MM.1S (cell line): ENCODE data around the gene PSMC3.
A peak's percentile ranks its signal among the peaks of the same experiment; 100 is the strongest.
"Not testable (repeated sequence)": the region's sequence is repeated elsewhere in the genome, so short reads cannot be mapped to it uniquely, and the experiment has no call there.

Source experiments
- DNase-seq: peaks from one replicate; pipeline ENCODE4 v3.0.0-alpha.2; 2015
- H2AFZ ChIP-seq: fragments of 300-600 bp; sonication (generic); 2 replicates; pipeline ENCODE4 v1.6.0; 2016; ENCODE audit warnings: antibody characterized with exemption, low read length
- H3F3A ChIP-seq: fragments of 300-600 bp; sonication (generic); 2 replicates; pipeline ENCODE4 v1.6.1; 2016; ENCODE audit warnings: mild to moderate bottlenecking, antibody characterized with exemption, low read length, moderate library complexity, mixed read lengths; ENCODE audit not compliant: insufficient read depth
- H3K27ac ChIP-seq: fragments of 300-600 bp; sonication (generic); 2 replicates; pipeline ENCODE4 v1.5.1; 2016; ENCODE audit warnings: mild to moderate bottlenecking, low read length
- H3K27me3 ChIP-seq: fragments of 300-600 bp; sonication (generic); replicated peaks from 2 replicates; pipeline ENCODE4 v1.6.0; 2016; ENCODE audit warnings: low read length; ENCODE audit not compliant: insufficient read depth
- H3K36me3 ChIP-seq: fragments of 300-600 bp; sonication (generic); replicated peaks from 2 replicates; pipeline ENCODE4 v1.6.1; 2016; ENCODE audit warnings: mild to moderate bottlenecking, low read length, mixed read lengths; ENCODE audit not compliant: insufficient read depth
- H3K4me1 ChIP-seq: fragments of 300-600 bp; sonication (generic); 2 replicates; pipeline ENCODE4 v1.6.1; 2016; ENCODE audit warnings: low read length, mixed read lengths
- H3K4me2 ChIP-seq: fragments of 300-600 bp; sonication (generic); 2 replicates; pipeline ENCODE4 v1.6.0; 2016; ENCODE audit warnings: low read depth, low read length
- H3K4me3 ChIP-seq: fragments of 300-600 bp; sonication (generic); 2 replicates; pipeline ENCODE4 v1.5.1; 2016; ENCODE audit warnings: low read length, mixed read lengths
- H3K79me2 ChIP-seq: fragments of 300-600 bp; sonication (generic); 2 replicates; pipeline ENCODE4 v1.6.1; 2016; ENCODE audit warnings: mixed run types, low read length, mixed read lengths
- H3K9ac ChIP-seq: fragments of 300-600 bp; sonication (generic); 2 replicates; pipeline ENCODE4 v1.6.1; 2016; ENCODE audit warnings: low read length, mixed read lengths
- H3K9me2 ChIP-seq: fragments of 300-600 bp; sonication (generic); replicated peaks from 2 replicates; pipeline ENCODE4 v1.6.1; 2016; ENCODE audit warnings: mild to moderate bottlenecking, low read length, mixed read lengths; ENCODE audit not compliant: insufficient read depth
- H3K9me3 ChIP-seq: fragments of 300-600 bp; sonication (generic); replicated peaks from 2 replicates; pipeline ENCODE4 v1.6.1; 2016; ENCODE audit warnings: mild to moderate bottlenecking, low read length, mixed read lengths; ENCODE audit not compliant: insufficient read depth
- H4K20me1 ChIP-seq: fragments of 300-600 bp; sonication (generic); 2 replicates; pipeline ENCODE4 v1.6.1; 2016; ENCODE audit warnings: mild to moderate bottlenecking, low read length, moderate library complexity, mixed read lengths; ENCODE audit not compliant: insufficient read depth
- CTCF ChIP-seq: fragments of 300-600 bp; sonication (generic); IDR thresholded peaks from 2 replicates; pipeline ENCODE4 v1.5.1; 2016; ENCODE audit warnings: antibody characterized with exemption, low read length, mixed read lengths
- EZH2 ChIP-seq: fragments of 300-600 bp; sonication (generic); optimal IDR thresholded peaks from 2 replicates; pipeline ENCODE3; 2017; ENCODE audit warnings: low read depth, mild to moderate bottlenecking, antibody characterized with exemption, low read length, mixed read lengths
- EZH2phosphoT487 ChIP-seq: fragments of 300-600 bp; sonication (generic); IDR thresholded peaks from 2 replicates; pipeline ENCODE4 v1.6.1; 2018; ENCODE audit warnings: antibody characterized with exemption, low read length

Gene PSMC3

GRCh38 chr11:47460571-47461235 lies 34.5 kb upstream of the PSMC3 start:
- Histone ChIP-seq H3K9me2 (no peaks in the 10 kb centered on the region), H3K36me3 (no peaks in the 10 kb centered on the region), H3K4me3 (no peak overlapping the region), H4K20me1 (no peaks in the 10 kb centered on the region), H2AFZ (no peak overlapping the region), H3K79me2 (0 out of 2 replicates have a peak, but pooled peaks cover 4% of the 10 kb centered on the region), H3K4me2 (no peak overlapping the region), H3K9ac (no peak overlapping the region), H3K27me3 (no peaks in the 10 kb centered on the region), H3K9me3 (no peaks in the 10 kb centered on the region), H3K27ac (no peak overlapping the region), H3K4me1 (no peaks in the 10 kb centered on the region), H3F3A (no peaks in the 10 kb centered on the region)
- DNase-seq = no peak
- TF ChIP-seq EZH2 = no peak
- no peak for TF ChIP-seq CTCF

- not testable (repeated sequence) for H3K79me2 ChIP-seq, H3K9me3 ChIP-seq, H3K9me2 ChIP-seq, H3K27ac ChIP-seq, H3K36me3 ChIP-seq, H3K9ac ChIP-seq, H4K20me1 ChIP-seq, H3K27me3 ChIP-seq, H3K4me3 ChIP-seq, H3F3A ChIP-seq, H3K4me2 ChIP-seq, H3K4me1 ChIP-seq, H2AFZ ChIP-seq
- TF ChIP-seq CTCF = peak; percentile 78
- peak; percentile 81 for DNase-seq
Measured at GRCh38 chr11:47454258-47454671, 28.0 kb upstream of the PSMC3 start.

- no peak overlapping the region for H3K4me2 ChIP-seq
- H3K9me2 ChIP-seq = no peaks in the 10 kb centered on the region
- no peak overlapping the region for H3K9ac ChIP-seq
- no peak overlapping the region for H3K27ac ChIP-seq
- H4K20me1 ChIP-seq = no peaks in the 10 kb centered on the region
- H3K79me2 ChIP-seq = no peaks in the 10 kb centered on the region
- H3K9me3 ChIP-seq = no peaks in the 10 kb centered on the region
- H2AFZ ChIP-seq = no peak overlapping the region
- H3K4me3 ChIP-seq = no peak overlapping the region
- 0 out of 2 replicates have a peak, but pooled peaks cover 3% of the 10 kb centered on the region for H3F3A ChIP-seq
- no peak for TF ChIP-seq EZH2
- no peak for TF ChIP-seq CTCF
- no peak for TF ChIP-seq EZH2phosphoT487
- no peaks in the 10 kb centered on the region for H3K36me3 ChIP-seq
- DNase-seq = no peak
- no peaks in the 10 kb centered on the region for H3K4me1 ChIP-seq
- no peaks in the 10 kb centered on the region for H3K27me3 ChIP-seq
Measured at GRCh38 chr11:47453365-47453764, 27.1 kb upstream of the PSMC3 start.
